Sciatic nerve (tissue), 2 donors: ENCODE measurements around the gene SSH3. TPM values are rescaled to one million over a fixed set of nuclear protein-coding genes. Genes with fewer than 3 reads are reported as not detected.

ENCODE experiments used
- ATAC-seq: fragments of 200-7000 bp; cut with Tn5 transposase; one replicate; pipeline ENCODE4 v1.9.1; 2020; ENCODE audit warnings: mild to moderate bottlenecking, moderate library complexity
- DNase-seq: peaks from one replicate; pipeline ENCODE4 v3.0.0-alpha.2; 2020; ENCODE audit warnings: low spot score
- intact Hi-C: fragments of 100-400 bp; cut with DNase I; formaldehyde crosslinking; loops from one replicate; pipeline ENCODE4 v1.14.2; 2022
- total RNA-seq: library from RNA; stranded (reverse); fragmentation: NEBNext Ultra II Directional; extraction: Animal tissue kit (Norgen Biotek cat#: 25700); gene quantifications from one replicate; pipeline ENCODE4 v1.2.1, GENCODE V29; 2021
- donor health status: DM: no; HTN: no; CAD: no.
- donor health status: DM: no; HTN: no; CAD: no.

SSH3 gene
- total RNA-seq, 1 donor from 2014 or later: 40.7 TPM

DNA sequence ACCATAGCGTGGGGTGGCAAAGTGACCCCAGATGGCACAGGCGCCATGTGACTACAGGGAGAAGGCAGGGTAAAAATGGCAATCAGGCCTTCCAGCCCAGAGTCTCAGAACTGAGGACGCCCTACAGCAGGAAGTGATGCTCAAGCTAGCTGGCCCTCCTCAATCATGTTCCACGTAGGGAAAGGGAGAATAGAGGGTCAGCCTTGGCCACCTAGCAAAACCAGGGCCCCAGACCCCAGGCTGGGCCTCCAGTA is 15.2 kb upstream of the SSH3 start:
- no peak for ATAC-seq
- DNase-seq: no peak
- intact Hi-C loops: no loop called here

DNA sequence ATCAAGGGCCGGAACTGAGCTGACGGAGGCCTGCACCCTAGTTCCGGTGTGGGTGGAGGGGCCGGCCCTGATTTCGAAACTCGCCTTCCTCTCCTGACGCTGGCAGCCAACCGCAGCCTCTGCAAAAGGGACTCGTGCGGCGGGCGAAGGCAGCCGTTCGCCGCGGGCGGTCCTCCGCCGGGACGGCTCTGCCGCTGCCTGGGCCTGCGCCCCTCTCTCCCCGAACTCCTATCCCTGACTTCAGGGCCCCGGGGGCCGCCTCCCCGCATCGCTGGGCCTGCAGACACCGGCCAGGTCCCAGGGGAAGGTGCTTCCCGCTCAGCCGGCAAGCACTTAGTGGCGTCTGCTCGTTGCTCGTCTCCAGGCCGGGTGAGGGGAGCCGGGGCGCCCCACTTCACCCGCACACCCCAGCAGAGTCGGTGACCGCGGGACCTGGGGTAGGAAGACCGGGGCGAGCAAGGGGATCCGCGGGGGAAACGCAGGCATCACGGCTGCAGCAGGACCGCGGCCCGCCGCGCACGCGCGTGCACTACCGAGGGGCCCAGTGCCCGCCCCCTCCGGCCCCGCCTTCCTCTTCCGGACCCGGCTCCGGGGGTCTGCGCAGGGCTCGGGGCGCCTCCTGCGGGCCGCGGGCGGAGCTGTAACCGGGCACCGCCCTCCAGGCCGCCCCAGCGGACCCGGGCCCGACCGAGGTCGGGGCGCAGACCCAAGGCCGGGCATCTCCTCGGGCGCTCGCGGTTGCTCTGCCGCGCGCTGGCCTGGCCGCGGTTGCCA is 14.7 kb upstream of the SSH3 start:
- DNase-seq (peak; percentile 92), ATAC-seq (peak; percentile 84)
- intact Hi-C loops: no loop called here

DNA sequence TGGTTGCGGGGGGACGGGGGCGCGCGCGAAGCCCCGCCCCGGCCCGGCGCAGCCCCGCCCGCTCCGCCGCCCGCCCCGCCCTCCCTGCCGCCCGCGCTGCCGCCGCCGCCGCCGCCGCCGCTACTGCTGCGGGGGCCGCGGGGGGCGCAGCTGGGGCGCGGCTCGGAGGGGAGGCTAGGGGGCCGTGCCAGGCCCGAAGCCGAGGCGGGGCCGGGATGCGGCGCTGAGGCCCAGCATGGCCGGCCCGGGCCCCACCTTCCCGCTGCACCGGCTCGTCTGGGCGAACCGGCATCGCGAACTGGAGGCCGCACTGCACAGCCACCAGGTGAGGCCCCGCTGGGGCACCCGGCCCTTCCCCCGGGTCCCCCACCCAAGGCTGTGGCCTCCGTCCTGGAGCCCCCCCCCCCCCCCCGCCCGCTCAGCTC is 14.1 kb upstream of the SSH3 start, which contains the start of gene ANKRD13D:
ANKRD13D (plus strand) TSS at position 78 of the 425 bp plus-strand sequence; CDS start at position 236, 158 bp downstream.
- intact Hi-C loops: no loop called here
- DNase-seq (no peak), ATAC-seq (peak; percentile 28)

DNA sequence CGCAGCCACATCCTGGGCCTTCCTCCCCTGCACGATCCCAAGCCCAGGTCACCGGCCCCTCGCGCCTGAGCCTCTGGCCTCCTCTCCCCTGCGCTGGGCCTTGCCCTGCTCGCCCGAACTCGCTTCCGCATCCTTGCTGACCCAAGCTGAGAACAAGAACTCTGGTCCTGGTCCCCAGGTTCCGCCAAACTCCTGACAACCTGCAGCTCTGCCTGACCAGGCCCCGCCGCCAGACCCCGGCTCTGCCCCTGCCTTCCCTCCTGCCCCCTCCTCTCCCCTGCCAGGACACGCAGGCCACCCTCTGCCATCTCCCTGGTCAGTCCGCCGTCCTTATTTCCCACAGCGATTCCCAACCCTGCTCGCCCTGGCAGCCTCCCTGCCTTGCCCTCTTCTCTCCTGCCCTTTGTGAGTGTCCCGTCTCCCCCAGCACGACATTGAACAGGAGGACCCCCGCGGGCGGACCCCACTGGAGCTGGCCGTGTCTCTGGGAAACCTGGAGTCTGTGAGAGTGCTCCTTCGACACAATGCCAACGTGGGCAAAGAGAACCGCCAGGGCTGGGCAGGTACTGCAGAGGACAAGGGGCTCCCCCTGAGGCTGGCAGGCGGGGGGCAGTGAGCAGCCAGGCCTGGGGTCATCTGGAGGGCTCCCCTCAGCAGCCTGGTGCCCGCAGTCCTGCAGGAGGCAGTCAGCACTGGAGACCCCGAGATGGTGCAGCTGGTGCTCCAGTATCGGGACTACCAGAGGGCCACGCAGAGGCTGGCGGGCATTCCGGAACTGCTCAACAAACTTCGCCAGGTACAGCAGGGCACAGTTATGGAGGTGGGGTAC is 13.5 kb upstream of the SSH3 start:
- intact Hi-C loops: no loop called here
- DNase-seq: no peak
- no peak for ATAC-seq

DNA sequence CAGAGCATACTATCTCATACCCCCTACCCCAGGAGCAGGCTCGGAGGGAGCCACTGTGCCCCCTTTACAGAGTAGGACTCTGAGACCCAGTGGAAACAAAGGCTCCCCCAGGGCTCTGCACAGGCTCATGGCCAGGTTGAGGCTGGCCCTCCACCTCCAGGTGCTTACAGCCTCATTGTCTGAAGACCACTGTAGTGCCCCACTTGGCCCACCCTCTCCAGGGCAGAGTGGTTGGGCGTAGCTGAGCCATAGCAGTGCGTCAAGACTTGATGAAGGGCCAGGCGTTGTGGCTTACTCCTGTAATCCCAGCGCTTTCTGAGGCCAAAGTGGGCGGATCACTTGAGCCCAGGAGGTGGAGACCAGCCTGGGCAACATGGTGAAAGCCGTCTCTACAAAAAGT is 12.5 kb upstream of the SSH3 start:
- no peak for ATAC-seq

DNA sequence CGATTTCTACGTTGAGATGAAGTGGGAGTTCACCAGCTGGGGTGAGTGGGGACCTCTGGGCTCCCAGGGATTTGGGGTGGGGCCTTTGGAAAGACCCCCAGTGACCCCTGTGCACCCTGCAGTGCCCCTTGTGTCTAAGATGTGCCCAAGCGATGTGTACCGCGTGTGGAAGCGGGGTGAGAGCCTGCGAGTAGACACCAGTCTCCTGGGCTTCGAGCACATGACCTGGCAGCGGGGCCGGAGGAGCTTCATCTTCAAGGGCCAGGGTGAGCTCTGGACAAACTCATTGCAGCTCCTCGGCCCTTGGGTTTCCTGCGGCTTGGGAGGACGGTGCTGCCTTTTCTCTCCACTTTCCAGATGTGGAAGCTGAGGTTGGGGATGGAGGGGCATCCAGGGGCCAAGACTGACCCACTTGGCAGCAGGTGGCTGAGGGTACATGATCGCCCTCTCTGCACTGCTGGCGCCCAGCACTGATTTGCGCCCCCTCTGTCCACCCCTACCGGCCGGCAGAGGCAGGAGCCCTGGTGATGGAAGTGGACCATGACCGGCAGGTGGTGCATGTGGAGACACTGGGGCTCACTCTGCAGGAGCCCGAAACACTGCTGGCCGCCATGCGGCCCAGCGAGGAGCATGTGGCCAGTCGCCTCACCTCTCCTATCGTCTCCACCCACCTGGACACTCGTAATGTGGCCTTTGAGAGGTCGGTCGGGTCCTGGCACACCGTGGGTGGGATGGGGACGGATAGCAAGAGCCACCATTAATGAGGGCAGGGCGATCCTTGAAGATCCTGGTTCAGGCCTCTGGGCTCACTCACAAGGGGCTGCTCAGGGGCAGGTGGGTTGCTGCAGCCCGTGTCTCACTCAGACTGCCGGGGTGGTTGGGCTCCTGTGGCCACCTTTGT is 11.6 kb upstream of the SSH3 start:
- ATAC-seq: no peak
- intact Hi-C loops: no loop called here
- DNase-seq: no peak

More for the DNA sequence above, 12.5 kb upstream of the SSH3 start:
- no peak for DNase-seq
- intact Hi-C loops: no loop called here

DNA sequence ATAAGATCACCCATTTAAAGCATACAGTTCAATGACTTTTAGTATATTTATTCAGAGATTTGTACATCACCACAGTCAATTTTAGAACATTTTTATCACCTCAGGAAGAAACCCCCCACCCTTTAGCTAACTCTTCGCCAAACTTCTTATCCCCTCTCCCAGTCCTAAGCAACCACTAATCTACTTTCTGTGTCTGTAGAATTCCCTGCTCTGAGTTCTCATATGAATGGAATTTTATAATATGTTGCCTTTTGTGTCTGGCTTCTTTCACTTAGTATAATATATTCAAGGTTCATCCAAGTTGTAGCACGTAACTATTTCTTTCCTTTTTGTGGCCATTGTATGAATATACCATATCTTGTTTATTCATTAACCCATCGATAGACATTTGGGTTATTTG is 10.7 kb upstream of the SSH3 start:
- ATAC-seq (no peak), DNase-seq (no peak)
- intact Hi-C loops: no loop called here

DNA sequence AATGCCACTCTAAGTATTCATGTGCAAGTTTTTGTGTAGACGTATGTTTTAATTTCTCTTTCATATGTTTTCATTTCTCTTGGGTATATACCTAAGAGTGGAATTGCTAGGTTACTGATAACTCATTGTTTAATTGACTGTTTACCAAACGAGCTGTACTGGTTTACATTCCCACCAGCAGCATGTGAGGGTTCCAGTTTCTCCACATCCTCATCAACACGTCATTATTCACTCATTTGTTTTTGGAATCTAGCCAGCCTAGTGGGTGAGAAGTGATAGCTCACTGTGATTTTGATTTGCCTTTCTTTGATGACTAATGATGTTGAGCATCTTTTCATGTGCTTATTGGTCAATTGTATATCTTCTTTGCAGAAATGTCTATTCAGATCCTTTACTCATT is 10.2 kb upstream of the SSH3 start:
- intact Hi-C loops: no loop called here
- DNase-seq (no peak), ATAC-seq (no peak)

DNA sequence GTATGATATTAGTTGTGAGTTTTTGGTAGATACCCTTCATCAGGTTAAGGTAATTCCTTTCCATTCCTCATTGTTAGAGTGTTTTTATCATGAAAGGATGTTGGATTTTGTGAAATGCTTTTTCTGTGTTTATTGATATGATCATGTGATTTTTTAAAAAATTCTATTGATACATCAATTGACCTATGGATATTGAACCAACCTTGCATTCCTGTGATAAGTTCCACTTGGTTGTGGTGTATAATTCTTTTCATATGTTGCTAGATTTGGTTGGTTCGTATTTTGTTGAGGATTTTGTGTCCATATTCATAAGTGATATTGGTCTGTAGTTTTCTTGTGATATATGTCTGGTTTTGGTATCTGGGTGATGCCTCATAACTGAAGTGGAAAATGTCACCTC is 7.5 kb upstream of the SSH3 start:
- ATAC-seq (no peak), DNase-seq (no peak)
- intact Hi-C loops: no loop called here

DNA sequence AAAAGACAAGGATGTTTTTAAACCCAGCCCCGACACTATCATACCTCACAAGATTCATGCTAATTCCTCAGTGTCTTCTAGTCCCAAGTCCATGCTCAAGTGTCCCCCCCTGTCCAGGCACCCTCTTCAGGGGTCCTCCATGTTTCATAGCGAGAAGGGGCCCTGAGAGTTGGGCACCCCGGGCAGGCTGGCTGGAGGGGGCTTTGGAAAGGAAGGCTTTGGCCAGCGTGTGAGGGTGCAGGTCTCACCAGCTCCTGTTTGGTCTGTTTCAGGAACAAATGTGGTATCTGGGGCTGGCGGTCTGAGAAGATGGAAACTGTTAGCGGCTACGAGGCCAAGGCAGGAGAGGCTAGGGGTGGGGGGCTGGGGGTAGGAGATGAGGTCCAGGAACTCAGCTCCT is 4.5 kb upstream of the SSH3 start:
- no peak for DNase-seq

DNA sequence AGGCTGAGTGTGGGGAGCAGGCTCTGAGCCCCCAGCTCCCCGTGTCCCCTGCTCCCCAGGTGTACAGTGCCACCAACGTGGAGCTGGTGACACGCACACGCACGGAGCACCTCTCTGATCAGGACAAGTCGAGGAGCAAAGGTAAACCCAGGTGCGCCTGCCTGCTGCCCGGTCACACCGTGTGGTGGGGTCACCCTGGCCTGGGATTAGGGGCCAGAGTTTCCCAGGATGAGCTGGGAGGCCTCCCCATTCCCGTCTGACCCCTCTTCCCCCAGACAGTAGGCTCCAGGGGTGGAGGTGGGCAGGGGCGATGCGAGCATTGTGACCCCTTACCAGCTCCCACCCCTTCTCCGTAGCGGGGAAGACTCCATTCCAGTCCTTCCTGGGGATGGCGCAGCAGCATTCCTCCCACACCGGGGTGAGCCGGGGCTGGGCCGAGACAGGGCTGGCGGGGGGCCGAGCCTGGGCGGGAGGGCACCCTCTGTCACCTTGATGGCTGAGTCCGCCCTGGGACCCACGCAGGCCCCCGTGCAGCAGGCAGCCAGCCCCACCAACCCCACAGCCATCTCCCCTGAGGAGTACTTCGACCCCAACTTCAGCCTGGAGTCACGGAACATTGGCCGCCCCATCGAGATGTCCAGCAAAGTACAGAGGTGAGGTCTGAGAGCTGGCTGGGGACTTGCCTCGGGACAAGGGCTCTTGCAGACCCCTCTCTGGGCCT is 3.7 kb upstream of the SSH3 start:
- peak; percentile 49 for DNase-seq
- intact Hi-C loops: no loop called here
- no peak for ATAC-seq

More for the DNA sequence above, 4.5 kb upstream of the SSH3 start:
- intact Hi-C loops: no loop called here
- no peak for ATAC-seq

DNA sequence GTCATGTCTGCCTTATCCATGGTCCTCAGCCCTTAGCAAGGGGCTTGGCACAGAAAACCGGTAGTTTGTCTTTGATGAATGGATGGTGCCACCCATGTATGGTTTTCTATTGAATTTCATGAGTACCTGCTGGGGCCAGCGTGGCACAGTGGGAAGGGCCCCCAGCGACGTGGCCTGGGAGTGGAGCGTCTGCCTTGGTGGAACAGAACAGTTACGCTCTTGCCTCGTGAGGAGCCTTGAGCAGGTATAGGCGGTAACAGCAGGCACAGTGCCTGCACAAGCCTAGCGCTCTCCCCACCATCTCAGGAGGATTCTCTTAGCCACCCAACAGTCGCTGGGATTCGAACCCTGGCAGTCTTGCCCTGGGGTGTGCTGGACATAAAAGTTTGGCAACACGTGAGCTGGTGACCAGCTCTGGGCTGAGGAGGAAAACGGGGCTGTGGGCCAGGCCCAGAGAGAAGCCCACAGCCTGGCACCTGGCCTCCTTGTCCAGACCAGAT is 3.0 kb upstream of the SSH3 start:
- intact Hi-C loops: no loop called here
- DNase-seq (peak; percentile 45), ATAC-seq (no peak)

DNA sequence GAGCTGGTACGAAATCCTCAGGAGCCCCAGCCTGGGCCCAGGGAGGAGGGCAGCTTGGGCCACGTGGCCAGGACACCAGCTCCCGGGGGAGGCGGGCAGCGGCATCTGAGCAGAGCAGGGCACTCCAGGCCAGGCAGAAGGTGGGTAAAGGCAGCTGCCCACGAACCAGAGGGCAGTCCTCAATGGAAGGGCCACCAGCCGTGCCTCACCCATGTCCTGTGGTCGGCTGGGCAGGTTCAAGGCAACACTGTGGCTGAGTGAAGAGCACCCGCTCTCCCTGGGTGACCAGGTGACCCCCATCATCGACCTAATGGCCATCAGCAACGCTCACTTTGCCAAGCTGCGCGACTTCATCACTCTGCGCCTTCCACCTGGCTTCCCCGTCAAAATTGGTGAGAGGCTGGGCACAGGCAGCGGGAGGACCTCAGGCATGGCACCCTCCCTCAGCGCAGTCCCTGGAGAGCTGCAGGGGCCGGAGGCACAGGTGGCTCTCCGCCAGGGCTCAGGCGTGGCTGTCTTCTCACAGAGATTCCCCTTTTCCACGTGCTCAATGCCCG is 2.5 kb upstream of the SSH3 start:
- DNase-seq (peak; percentile 52), ATAC-seq (no peak)
- intact Hi-C loops: no loop called here

DNA sequence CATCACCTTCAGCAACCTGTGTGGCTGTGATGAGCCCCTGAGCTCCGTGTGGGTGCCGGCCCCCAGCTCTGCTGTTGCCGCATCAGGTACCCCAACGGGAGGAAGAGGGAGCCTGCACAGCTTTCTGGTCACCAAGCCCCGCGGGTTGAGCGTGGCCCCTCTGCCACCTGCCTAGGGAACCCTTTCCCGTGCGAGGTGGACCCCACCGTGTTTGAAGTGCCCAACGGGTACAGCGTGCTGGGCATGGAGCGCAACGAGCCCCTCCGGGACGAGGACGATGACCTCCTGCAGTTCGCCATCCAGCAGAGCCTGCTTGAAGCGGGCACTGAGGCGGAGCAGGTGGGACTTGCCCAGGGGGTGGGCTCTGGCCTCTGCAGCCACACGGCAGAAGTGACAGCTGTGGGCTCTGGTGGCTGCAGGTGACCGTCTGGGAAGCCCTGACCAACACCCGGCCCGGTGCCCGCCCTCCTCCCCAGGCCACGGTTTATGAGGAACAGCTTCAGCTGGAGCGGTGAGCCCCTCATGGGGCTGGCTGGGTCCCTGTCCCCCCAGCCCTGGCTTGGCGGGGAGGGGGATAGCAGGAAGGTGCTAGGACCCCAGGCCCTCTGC is 1.9 kb upstream of the SSH3 start:
- no peak for ATAC-seq
- intact Hi-C loops: no loop called here

DNA sequence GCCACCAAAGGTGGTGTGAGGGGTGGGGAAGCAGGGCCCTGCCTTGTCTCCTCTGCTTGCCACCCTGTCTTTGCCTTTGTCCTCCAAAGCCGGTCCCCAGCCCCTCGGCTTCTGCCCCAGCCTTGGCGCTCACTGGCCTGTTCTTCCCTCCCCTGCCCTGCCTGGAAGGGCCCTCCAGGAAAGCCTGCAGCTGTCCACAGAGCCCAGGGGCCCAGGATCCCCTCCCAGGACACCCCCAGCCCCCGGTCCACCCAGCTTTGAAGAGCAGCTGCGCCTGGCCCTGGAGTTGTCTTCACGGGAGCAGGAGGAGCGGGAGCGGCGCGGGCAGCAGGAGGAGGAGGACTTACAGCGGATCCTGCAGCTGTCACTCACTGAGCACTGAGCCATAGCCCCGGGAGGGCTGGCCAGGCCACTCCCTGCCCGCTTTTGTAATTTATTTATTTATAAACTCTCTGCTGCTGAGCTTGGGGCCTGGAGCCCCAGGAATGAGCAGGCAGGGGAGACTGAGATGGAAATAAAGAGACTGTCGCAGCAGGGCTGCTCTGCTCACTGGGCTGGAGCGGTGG is 1.3 kb upstream of the SSH3 start:
- ATAC-seq (peak; percentile 55), DNase-seq (peak; percentile 61)
- intact Hi-C loops: no loop called here

More for the DNA sequence above, 1.9 kb upstream of the SSH3 start:
- peak; percentile 56 for DNase-seq

DNA sequence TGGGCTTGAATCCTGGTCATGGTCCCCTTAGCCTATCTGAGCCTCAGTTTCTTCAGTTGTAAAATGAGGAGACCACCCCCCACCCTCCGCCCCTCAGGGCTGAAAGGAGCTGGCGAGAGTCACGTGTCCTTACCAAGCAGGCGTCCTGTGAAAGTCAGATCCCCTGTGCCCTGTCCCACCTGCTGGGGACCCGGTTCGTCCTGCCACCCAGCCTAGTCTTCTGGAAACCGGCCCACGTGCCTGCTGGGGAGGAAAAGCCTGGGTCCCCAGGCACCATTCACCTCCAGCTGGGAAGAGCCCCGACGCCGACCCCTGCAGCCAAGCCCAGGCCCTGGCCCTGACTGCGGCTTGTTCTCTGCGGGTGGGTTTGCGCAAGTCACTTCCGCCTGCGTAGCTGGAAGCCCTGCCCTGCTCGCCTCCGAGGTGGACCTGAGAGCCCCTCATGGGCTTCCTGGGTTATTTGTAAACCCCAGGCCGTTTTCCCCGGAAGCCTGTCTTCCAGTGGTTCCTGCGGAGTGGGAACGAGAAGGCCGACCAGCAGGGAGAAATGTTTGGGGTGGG is 679 bp upstream of the SSH3 start:
- intact Hi-C loops: no loop called here
- peak; percentile 67 for DNase-seq
- peak; percentile 46 for ATAC-seq

DNA sequence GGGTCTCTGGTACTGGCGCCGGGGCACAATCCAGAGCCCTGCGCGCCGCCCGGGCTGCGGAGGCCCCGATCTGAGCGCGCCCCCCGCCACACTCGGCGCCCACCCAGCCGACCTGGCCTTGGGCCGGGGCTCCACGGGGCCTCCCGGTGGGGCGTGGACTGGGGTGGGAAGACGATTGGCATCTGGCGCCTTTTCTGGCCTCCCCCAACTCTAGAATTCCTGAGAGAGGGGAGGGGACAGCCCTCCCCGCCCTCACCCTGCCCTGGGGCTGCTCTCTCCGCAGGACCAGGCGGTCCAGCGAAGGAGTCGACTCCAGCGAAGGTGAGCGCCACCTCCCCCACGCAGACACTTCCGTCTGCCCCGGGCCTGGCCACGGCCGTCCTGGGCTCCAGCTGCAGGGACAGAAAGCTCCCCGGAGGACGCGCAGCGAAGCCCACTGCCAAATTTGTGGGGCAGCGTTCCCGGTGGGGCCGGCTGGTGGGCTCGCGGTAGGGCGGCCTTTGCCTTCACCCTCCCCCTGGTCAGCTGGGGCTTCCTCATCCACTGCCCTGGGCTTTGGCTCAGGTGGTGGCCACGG is 593 bp downstream of the SSH3 start:
- intact Hi-C loops: no loop called here
- ATAC-seq: peak; percentile 11
- DNase-seq: peak; percentile 65
